ENCODE measurements around the gene TASL.
"Not testable (repeated sequence)": the region's sequence is repeated elsewhere in the genome, so short reads cannot be mapped to it uniquely, and the experiment has no call there.

The TASL gene

DNA sequence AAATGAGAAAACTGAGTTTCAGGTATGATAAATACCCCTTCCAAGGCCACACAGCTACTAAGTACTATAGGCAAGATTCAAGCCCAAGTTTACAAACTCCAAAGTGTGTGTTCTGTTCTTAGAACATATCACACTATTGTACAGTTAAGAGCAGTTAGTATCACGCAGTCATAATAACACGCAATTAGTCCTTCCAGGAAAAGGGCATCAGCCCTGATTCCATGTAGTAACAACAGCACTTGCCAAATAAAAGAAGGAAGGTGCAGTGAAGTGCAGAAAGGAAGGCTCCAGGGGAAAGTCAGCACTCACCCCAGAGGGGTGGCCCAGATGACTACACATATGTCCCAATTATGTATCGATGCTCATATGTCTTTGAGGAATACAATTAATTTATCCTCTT is 4.4 kb downstream of the TASL start:
- DNase-seq: peak; percentile 6

DNA sequence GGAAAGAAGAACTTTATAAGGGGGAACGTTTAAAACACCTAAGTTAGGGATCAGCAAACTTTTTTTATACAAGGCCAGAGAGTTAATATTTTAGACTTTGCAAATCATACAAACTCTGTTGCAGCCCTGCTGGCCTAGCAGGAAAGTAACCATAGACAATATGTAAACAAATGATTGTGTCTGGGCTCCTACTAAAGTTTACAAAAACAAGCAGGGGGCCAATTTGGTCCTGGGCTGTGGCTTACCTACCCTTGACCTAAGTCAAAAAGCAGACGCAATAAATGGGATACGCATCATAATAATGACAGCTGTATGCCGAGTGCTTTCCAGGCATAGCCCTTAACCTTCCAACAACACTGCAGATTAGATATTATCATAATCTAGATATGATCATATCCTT is 4.9 kb downstream of the TASL start:
- no peak for DNase-seq

DNA sequence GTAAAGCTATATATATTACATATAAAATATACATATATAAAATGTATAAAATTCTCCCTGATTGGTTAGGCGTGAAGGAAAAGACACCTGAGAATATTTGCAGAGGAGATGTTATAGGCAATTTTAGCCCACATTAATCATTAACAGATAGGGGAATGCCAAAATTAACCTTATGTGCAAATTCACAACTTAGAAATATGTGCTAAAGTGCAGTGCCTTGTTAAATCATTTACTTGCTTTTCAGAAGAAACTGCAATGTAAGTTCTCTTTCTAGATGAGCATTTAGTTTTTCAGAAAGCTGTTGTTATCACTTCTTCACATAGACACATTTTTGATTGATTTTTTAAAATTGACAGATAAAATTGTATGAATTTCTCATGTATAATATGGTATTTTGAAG is 5.6 kb downstream of the TASL start:
- no peak for DNase-seq

DNA sequence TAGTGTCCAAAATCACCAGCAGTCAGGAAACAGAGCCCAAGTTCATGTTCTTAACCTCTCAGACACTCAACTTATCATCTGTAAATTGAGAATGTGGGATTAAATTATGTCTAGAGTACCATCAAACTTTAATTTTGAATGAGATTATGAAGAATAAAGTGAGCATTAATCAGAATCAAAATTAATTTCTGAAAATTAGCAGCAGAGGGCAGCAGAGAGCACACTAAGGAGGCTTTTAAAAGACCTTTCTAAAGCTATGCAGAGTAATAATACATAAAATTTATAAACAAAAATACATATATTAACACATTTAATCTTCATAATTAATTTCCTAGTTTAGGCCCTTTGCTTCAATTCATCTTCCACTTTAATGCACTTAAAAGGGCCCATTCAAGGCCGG is 7.1 kb downstream of the TASL start:
- DNase-seq: no peak

DNA sequence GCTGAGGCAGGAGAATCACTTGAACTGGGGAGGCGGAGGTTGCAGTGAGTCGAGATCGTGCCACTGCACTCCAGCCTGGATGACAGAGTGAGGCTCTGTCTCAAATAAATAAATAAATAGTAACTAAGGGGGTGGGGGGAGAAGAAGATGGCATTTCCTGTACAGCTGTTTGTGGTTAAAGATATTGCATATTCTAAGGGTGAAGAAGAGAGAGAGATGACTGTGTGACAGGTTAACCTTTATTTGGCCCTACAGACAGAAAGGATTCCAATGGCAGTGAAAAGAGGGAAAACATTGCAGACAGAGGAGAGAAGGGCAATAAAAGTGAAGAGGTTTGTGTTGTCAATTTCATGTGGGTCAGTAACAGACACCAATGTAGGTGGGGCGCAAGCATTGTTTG is 9.4 kb downstream of the TASL start:
- DNase-seq: no peak

DNA sequence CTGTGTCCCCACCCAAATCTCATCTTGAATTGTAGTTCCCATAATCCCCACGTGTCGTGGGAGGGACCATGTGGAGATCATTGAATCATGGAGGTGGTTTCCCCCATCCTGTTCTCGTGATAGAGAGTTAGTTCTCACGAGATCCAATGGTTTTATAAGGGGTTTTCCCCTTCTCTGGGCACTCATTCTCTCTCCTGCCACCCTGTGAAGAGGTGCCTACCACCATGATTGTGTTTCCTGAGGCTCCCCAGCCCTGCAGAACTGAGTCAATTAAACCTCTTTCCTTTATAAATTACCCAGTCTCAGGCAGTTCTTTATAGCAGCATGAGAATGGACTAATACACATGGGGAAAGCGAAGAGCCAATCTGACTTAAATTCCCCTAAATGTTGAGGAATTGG is 14.5 kb downstream of the TASL start:
- not testable (repeated sequence) for DNase-seq

DNA sequence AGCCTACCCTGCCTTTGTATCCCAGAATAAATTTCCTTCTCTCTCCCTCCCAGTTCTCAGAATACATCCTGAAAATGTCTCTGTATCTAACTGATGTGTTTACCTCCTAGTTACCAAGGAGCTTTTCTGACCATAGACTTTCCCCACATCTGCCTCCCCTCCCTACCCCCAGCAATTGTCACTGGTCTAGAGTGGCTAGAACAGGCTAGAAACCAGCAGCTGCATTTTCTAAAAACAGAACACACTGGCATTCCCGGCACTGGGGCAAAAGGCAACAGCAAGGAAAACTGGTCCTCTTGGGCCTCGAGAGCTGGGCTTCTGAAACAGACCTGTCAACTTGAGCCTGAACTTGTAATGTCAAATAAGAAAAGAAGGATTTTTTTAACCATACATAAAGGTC is 16.4 kb downstream of the TASL start:
- DNase-seq: no peak

DNA sequence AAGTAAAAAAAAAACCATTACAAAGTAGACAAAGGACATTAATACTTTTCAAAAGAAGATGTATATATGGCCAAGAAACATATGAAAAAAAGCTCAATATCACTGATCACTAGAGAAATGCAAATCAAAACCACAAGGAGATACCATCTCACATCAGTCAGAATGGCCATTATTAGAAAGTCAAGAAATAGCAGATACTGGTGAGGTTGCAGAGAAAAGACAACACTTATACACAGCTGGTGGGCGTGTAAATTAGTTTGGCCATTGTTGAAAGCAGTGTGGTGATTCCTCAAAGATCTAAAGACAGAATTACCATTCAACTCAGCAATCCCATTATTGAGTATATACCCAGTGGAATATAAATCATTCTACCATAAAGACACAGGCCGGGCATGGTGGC is 39.3 kb downstream of the TASL start:
- DNase-seq: no peak

DNA sequence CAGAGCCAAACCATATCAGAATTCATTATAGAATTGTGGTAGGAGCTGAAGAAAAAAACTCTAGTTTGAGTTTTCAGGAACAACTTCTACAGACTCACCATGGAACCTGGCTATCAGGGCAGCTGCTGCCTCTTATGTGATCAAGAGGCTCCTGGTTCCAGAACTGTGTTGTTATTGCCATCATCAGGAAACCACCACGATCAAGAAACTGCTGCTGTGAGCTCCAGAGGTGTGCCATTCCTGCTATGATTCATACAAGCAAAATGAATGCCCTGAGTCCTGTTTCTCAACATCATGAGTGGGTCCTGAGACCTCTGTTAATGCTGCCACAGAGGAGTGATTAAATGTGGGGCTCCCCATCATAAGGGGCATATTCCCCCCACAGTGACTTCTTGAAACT is 43.7 kb downstream of the TASL start:
- DNase-seq: no peak

DNA sequence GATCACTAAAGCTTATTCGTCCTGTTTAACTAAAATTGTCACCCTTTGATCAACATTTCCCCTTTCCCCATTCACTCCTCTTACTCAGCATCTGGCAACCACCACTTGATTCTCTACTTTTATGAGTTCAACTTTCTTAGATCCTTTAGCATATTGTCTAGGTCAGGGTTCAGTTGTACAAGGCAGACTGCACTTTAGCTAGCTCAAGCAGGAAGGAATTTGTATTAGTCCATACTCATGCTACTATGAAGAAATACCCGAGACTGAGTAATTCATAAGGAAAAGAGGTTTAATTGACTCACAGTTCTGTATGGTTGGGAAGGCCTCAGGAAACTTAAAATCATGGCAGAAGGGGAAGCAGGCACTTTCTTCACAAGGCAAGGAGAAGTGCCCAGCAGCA is 44.3 kb downstream of the TASL start:
- no peak for DNase-seq

DNA sequence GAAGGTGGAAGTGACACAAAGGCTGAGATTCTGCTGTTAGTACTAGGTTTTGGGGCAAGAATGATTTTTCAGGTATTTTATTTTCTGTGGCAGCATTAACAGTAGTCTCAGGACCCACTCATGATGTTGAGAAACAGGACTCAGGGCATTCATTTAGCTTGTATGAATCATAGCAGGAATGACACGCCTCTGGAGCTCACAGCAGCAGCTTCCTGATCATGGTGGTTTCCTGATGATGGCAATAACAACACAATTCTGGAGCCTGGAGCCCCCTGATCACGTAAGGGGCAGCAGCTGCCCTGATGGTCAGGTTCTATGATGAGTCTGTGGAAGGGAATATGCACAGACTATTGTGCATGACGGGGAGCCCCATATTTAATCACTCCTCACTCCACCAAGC is 47.0 kb downstream of the TASL start:
- DNase-seq: no peak

DNA sequence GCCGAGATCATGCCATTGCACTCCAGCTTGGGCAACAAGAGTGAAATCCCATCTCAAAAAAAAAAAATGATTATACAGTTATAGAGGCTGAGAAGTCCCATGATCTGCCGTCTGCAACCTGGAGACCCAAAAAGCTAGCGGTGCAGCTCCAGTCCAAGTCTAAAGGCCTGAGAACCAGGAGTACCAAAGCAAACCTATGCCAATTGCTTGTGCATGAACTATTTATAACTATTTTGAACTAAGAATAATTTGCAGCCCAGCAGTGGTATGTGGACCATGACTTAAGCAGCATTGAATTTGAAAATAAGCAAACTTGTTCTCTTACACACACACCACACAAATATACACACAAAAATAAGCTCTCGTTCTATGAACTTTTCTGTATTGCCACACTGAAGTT is 51.8 kb downstream of the TASL start:
- no peak for DNase-seq

DNA sequence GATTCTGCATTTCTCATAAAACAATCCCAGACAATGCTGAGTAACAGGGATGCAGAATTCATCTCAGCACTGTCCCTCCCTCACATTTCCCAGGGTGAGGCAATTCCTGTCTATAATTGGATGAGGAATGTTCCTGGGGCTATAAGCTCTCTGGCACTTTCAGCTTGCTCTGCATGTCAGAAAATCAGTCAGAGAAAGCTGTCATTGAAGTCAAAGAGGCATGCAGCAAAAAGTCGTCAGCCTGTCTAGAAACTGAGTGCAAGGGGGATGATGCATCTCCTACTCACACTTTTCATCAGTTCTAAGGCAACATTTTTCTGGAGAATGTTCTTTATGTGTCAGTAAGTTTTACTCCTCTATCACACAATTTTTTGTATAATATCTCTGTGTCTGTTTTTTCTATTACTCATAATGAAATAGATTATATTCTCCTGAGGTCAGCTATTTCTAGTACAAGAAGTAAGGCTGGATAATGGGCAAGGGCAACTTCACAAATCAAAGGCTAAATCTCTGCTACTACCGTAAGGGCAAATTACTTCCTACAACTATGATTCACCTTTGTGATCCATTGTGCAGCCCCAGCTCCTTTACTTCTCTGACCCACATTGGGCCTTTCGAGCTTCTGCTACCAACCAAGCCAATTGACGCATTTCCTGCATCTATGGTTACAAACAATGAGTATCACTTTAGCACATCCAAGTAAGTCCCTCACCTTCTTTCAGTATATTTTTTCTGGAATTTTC is 56.0 kb downstream of the TASL start:
- DNase-seq: no peak

DNA sequence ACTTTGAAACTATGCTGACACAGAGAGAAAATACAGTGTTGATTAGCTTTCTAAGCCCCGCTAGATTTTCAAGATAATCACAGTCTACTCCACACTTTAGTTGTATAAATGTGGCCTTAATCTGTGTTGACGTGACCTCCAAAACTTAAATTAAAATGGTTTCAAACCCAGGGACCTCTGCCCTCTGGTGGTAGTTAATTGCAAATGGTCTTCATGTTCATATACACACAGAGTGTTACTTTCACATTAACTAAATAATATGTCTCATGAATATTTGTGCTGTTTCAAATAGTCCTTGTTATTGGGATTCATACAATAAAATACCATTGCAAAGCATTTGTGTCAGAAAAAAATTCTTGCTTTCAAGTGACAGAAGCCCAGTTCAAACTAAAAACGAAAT is 64.3 kb downstream of the TASL start:
- DNase-seq: no peak
